WI38 (cell line): ENCODE measurements around the gene ESR1.
"Not testable (repeated sequence)": the region's sequence is repeated elsewhere in the genome, so short reads cannot be mapped to it uniquely, and the experiment has no call there.

Source experiments
- H3K4me3 ChIP-seq: 2 replicates; pipeline ENCODE4 v1.5.1; 2011; ENCODE audit warnings: low read depth, mild to moderate bottlenecking, control low read depth, low read length
- CTCF ChIP-seq: IDR thresholded peaks from 2 replicates; pipeline ENCODE4 v1.5.1; 2012; ENCODE audit warnings: low read depth, mild to moderate bottlenecking, control low read depth, low read length

ESR1 gene

GRCh38 chr6:152135755-152136448, 328.4 kb downstream of the ESR1 start:
- no peak overlapping the region for H3K4me3 ChIP-seq
- TF ChIP-seq CTCF = no peak

- H3K4me3 ChIP-seq = no peak overlapping the region
- no peak for TF ChIP-seq CTCF
Measured at GRCh38 chr6:152136449-152136825, 329.0 kb downstream of the ESR1 start.

- not testable (repeated sequence) for H3K4me3 ChIP-seq
Measured at GRCh38 chr6:152138344-152138743, 330.9 kb downstream of the ESR1 start.

- H3K4me3 ChIP-seq = no peak overlapping the region
- TF ChIP-seq CTCF = no peak
Measured at GRCh38 chr6:152142105-152142504, 334.6 kb downstream of the ESR1 start.

- no peak overlapping the region for H3K4me3 ChIP-seq
- TF ChIP-seq CTCF = no peak
Measured at GRCh38 chr6:152143359-152143758, 335.9 kb downstream of the ESR1 start.

GRCh38 chr6:152146385-152146784, 338.9 kb downstream of the ESR1 start:
- no peak for TF ChIP-seq CTCF
- H3K4me3 ChIP-seq = no peak overlapping the region

GRCh38 chr6:152147269-152147668, 339.8 kb downstream of the ESR1 start:
- no peak for TF ChIP-seq CTCF
- H3K4me3 ChIP-seq = no peak overlapping the region

- no peak overlapping the region for H3K4me3 ChIP-seq
- no peak for TF ChIP-seq CTCF
Measured at GRCh38 chr6:152148412-152148811, 340.9 kb downstream of the ESR1 start.
